HG03378 (cell line): ENCODE results near the gene MYO5C.

Experiments used
- ATAC-seq: cut with Tn5 transposase; IDR thresholded peaks from one replicate; pipeline ENCODE4 v1.9.1; 2021; ENCODE audit warnings: mild to moderate bottlenecking, moderate library complexity; ENCODE audit not compliant: unreplicated experiment

MYO5C gene

DNA sequence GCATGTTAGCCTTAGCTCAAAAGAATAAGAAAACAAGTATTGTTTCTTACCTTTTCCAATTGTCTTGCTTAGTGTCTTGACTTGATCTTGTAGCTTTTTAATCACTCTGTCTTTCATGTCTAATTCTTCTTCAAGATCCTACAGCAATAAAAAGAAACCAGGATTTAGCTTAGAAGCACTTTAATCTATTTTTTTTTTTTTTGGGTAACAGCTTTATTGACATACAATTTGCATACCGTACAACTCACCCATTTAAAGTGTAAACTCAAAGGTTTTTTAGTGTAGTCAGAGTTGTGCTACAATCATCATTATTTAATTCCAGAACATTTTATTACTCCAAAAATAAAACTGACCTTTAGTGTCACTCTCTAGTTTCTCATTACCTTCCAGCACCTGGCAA lies 81.1 kb downstream of the MYO5C start:
- no peak for ATAC-seq

DNA sequence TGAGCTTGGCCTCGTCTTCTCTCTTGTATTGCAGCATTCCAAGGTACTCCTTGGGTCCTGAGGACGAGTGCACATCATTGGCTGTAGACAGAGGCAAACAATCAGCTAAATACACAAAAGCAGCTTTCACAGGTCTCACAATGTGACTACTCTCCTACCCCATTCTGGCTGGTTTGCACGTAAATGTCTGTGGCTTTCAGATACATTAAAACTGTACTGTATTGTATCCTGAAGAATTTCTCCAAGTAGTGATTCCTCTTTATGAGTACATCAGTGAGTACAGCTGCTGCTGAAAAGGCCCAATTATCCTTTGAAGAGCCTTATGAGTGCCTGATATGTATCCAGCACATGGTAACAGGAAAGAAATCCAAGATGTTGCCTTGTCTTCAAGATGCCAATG lies 82.4 kb downstream of the MYO5C start:
- no peak for ATAC-seq

DNA sequence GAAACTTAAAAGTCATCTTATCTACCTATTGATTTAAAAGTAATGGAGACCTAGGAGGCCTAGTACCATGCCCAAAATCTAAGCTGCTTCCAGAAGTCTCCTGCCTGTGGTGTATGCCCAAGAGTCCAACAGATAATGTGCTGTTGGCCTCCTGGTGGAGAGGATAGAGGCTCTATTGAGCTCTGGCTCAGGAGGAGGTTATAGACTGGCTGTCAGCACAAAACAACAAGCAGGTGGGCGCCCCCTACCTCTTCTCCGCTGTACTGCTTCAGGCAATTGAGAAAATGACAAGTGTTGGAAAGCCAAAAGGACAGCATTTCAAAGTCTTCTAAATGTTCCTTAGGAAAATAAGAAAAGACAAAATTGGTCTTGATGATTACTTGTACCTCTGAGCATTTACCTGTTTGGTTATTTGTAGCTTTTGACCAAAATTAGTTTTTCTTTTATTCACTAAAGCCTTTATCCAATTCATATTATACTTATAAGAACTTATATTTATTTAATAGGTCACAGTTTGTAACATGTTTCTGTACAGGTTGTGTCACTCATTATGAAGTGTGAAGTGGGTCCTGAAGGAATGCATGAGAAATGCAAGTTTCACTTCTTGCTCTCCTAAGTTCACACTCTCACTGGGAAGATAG lies 87.2 kb downstream of the MYO5C start:
- peak; percentile 72 for ATAC-seq

DNA sequence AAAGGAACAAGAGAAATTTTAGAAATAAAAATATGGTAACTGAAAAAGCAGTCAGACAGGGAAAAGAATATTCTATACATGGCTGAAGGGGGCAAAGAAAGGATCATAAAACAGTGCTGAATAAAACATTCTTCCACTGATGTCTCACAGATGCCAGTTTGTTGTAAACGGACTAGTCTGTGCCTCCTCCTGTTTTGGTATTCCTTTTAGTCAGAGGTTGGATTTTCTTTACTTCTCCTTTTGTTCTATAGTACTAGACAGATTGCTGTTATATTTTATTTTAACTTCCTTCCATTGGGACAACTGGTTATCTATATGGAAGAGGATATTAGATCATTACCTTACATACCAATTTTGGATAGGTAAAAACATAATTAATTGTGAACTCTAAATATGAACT lies 88.4 kb downstream of the MYO5C start:
- ATAC-seq, result no peak

DNA sequence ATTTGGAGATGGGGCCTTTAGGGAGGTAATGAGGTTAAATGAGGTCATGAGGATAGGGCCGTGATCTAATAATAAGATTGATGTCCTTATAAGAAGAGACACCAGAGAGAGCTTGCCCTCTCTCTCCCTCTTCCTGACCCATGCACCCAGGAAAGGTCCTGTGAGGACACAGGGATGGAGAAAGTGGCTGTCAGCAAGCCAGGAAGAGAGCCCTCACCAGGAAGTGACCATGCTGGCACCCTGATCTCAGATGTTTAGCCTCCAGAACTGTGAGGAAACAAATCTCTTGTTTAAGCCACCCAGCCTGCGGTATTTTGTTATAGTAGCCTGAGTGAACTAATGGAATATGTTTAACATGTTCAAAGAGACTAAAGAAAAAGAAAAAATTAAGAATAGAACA lies 89.2 kb downstream of the MYO5C start:
- no peak for ATAC-seq

DNA sequence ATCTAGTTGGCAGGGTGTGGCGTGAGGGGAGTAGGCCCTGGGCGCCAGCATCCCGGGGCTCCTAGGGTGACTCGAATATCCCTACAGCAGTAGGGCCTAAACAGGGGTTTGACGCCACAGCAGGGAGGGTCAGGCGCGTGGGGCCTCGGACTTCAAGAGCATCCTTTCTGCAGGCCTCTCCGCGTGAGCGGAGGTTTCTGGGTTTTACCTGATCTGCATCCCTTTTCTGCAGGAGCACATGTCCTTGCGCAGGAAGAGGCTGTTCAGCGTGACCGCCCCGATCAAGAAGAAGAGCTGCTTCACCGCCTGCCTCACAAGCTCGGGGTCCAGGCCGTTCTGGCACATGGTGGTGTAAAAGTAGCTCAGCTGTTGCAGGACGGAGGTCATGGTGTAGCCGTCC lies 90.9 kb downstream of the MYO5C start:
- ATAC-seq, result no peak

DNA sequence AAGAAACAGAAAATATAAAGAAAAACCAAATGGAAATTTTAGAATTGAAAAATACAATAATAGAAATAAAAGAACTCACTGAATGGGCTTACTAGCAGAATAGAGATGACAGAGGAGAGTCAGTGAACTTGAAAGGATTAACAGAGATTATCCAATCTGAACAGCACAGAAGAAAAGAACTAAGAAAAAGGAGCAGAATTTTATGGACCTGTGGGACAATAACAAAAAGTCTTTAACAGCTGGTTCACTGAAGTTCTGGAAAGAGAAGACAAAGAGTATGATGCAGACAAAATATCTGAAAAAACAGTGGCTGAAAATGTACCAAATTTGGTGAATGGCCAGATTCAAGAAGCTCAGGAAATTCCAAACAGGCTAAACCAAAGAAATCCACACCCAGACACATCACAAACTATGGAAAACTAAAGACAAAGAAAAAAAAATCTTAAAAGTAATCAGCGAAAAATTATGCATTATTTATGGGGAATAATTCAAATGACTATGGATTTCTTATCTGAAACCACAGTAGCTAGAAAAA lies 94.7 kb downstream of the MYO5C start:
- ATAC-seq, result no peak

DNA sequence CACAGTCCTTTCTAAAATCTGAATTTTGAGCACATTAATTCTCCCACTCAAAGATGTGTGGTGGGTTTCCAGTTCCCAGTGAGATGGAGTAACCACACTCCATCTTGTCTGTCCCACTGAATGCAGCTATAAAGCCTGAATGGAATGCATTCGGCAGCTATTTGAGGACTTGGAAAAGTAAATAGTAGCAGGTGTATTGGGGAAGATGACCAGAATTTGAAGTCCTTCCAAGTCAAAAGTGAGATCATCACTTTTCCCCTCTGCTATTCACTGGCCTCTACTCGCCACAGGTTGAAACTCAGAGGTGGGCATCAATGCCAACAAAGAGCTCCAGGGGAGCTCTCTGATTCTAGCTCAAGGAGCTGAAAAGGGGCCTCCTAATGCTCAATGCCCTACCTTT lies 96.3 kb downstream of the MYO5C start:
- no peak for ATAC-seq

DNA sequence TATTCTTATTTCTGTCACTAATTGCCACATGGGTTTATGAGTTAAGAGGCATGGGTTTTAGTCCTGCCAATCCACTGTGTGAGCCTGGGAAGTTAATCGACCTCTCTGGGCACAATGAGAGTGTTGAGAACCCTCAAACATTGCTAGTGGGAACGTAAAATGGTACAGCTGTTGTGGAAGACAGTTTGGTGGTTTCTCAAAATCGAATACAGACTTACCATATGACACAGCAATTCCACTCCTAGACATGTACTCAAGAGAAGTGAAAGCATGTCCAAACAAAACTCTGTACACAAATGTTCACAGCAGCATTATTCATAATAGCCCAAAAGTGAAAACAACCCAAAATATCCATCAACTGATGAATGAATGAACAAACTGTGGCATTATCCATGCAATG lies 98.7 kb downstream of the MYO5C start:
- ATAC-seq, result no peak

DNA sequence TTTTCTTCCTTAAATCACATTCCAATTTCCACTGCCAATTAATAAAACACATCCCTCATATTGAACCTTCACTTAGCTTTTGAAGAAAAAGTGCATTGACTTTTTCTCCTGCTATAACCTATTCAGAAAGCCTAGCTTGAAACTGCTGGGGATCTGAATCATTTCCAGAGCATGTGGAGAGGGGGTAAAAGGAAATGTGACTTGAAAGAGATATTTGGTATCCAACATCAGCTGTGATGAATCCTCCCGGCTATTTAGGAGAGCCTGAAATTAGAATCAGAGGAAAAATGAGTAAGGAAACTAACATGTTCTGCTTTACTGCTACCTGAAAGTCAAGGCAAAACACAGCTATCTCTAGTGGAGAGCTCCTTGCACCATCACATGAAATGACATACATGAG lies 101.8 kb downstream of the MYO5C start:
- no peak for ATAC-seq

DNA sequence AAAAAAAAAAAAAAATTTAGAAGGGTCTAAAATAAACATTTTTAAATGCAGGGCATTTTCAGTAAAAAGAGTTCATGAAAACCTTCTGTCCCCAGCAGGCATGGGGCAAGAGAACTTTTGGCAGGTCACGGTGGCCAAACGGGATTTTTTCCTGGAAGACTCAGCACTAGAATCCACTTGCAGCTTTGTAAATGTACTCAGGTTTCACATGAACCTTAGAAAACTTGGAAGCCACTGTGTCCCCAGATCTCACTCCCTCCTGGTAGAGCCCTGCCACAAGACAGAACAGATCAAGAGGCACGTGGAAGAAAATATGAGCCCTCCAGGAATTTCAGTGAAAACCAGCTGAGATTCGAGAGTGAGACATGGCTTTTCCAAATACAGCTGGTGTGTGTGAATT lies 102.3 kb downstream of the MYO5C start:
- ATAC-seq, result no peak

DNA sequence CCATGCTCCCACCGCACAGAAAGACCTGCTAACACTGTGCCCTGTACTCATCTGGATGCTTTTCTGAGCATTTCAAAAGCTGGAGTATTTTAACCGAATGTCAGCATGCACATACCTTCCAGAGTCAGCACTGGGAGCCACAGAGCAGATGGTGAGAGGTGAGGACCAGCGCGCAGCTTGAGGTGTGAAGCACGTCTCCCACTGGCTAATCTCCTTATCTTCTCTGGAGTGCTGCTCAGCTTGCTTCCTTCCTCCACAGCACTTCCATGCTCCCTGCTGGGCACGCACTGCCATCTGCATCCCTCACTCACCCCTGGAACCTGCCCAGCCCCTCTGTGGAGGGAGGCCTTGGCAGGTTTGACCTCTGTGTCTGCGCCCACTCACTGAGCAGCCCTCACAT lies 104.4 kb downstream of the MYO5C start, which contains the start of gene GNB5:
Gene GNB5 (minus strand): TSS at position 186 of the 400 bp plus-strand sequence. CDS start 6,716 bp downstream, outside the sequence.
- no peak for ATAC-seq

DNA sequence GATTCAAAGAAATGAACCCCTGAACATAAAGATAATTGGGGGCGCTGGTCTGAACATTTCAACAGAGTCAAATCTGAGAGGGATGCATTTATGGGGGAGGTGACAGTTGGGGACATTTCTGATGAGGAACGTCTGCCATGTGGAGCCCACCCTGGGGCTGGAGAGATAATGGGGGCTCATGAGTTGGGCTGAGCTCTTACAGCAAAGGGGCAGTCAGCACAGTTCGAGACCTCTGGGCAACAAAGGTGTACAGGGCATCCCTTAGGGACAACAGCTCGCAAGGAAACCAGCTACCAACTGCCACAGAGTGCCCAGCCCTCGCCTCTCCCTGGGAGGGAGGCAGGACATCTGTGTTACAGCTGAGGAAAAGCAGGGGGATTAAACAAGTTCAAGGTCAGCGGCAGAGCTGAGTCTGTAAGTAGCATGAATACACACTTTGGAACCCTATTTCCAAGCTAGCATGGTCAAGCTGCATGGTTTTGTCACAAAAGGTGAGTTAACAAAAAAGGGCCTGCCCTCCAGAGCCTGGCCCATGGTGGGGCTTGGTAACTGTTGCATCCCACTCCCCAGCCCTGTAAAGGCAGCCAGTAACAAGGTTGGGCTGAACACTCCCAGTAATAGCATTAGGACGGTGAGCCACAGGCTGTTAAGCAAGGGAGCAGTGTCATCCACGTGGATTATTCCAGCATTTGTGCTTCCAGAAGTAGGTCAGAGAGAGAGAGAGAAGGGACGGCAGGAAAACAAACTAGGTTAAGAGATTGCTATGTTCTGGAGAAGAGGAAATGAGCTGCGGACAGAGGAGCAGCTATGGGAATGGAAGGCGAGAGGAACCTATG lies 108.7 kb downstream of the MYO5C start:
- no peak for ATAC-seq

DNA sequence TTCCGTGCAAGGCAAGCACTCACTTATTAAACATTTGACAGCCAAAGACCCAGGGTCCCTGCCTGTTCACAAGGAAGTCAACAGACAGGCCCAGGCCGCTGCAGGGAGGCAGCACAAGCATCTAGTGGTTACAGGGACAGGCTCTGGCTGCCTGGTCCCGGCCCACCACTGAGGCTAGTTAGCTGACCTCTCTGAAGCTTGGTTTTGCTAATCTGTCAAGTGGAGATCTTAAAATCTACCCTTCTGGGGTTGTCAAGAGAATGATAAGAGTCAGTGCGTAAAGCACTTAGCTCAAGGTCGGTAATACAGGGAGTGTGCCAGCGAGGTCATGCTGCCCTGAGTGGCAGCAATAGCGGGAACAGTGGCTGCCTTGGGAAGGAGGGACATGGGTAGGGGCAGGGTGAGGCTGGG lies 110.4 kb downstream of the MYO5C start:
- no peak for ATAC-seq

DNA sequence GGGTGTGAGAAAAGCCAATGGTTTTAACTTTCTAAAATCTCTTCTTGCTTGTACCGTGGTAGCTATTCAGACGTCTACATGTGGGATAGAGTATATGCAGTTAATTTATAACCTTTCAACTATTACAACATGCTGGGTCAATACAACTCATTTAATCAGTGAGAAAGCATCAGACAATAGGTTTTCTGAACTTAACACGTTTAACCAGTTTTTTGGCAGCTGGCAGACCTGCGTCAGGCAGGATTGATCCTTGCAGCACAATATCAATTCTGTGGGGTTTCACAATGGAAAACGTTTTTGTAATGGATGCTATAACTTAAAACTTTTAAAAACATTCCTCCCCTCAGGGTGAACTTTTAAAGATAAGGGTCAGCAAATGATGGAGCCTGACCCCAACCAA lies 110.9 kb downstream of the MYO5C start:
- ATAC-seq, result no peak

DNA sequence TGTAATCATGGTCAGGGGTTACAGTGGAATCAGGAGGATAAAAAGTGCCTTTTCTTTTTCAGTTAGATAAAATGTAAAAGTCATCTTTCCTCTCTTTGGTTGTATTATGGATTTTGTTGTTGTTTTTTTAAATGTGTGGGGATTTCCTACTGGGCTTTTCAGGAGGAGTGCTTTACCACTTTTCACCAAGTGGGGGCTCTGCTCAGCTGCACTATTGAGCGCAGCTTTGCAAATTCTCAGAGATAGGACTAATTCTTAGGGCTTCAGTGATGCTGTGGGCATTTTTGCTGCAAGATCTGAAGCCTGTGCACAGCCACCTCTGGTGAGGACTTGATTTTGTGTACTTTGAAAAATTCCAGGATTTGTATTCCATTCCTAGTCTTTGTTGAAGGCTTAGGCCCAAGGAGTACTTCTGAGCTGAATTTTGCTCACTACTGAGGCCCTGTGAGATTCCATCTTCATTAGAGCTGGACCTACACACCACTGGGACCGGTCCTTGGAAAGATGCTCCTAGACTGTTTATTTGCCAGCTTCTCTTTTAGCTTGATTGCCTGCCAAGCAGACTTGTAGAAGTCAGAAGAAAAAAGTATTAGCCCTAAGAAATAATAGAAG lies 111.9 kb downstream of the MYO5C start:
- ATAC-seq, result no peak

DNA sequence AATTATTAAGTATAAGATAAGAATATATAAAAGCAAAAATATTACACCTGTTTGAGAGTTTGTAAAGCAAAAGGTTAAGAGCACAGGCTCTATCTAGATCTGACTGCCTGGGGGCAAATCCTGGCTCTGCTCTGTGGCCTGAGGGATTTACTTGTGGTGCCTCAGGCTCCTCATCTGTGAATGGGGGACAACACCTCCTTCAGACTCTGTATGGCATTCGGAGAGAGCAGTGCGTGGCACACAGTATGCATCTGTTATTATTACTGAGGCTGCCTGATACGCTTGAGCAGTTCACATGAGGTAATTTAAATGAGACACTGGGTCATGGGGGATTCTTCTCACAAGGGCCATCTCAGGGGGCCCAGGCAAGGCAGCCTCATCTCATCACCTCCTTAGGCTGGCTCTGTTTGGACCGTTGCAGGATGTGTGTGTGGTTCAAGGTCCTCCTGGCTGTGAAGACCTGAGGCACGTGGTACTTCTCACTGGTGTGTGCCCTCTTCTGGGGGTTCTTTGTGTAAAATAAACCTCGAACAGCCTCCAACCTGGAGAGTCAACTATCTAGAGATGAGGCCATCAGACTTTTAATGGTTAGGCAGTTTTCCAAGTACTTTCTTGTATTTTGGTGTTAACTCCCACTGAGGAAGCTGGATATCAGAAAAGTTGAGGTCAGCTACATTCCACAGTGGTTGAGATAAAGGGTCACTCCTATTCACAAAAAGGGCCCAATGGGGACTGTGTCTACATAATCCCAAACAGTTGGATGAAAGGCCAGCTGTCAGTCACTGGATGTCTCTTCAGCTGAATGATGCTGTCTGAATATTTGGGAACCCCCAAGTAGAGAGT lies 113.4 kb downstream of the MYO5C start:
- no peak for ATAC-seq

DNA sequence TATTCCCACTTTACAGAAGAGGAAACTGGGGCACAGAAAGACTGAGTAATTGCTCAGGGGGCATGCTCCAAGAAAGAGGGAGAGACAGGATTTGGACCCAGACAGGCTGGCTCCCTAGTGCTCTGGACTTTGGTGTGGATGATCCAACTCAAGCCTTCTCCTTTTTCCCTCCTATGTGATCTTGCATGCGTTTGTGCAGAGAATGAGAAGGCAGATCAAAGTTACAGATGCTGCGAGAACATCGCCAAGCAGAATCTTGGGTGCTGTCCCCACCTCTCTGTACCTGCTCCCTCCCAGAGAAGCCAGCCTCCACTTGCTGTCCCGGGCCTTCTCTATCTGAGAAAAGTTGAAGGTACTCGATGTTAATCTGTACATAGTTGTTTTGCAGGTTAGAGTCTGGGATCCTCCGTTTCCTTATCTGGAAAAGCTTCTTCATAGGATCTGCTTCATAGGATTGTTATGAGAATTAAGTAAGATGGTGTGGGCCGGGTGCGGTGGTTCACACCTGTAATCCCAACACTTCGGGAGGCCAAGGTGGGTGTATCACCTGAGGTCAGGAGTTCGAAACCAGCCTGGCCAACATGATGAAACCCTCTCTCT lies 114.7 kb downstream of the MYO5C start:
- no peak for ATAC-seq

DNA sequence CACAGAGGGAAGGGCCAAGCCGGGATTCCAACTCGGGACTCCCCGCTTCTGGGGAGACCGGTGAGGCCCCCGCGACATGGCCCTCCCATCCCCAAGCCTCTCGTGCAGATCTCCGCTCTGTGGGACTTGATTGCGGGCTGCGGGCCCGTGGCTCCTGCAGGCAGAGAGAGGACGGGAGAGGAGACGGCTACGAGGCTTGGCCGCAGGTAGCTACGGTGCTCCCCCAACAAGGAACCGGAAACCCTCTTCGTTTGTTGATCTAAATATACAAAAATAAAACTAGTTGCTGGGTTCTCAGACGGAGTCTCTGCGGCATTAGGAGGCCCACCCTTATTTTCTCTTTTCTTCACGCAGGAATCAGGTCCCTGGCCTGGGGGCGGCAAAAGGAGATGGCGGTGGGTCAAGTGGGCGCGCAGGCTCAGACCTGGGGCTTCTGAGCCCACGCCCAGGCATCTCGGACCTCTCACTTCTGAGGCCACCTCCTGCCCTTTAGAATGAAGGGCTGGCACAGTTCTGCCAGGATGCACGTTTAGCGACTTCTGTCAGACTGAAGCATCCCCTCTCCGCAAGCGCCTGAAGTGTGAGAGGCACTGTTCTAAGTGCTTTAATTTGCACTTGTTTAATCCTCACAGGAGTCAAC lies 115.3 kb downstream of the MYO5C start:
- ATAC-seq, result peak; percentile 33
